ENCODE measurements around the gene ACVR2B.

DNA sequence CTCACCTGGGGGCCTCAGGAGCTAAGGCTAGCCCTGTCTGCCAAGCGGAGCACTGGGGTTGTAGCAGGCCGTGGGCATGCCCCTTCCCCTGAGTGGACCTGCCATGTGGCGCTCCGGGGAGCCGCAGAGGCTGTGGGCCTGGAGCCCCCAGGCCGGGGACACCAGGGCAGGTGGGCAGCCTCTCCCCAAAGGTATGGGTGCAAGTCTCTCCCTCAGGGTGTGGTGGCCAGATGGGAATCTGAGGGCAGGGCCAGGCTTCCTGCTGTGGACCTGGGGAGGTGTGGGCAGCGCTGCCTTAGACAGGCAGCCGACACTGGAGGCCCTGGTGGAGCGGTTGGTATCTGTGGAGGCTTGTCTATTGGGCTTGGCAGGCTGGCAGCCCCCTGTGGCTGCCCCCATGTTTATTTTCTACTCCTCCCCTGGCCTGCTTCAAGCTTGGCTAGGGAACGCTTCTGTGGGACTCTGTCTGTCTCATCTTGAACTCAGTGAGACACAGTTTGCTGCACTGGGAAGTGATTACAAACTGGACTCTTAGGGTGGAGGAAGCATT lies 5.9 kb downstream of the ACVR2B start:
- TF ChIP-seq, protein P1, sequence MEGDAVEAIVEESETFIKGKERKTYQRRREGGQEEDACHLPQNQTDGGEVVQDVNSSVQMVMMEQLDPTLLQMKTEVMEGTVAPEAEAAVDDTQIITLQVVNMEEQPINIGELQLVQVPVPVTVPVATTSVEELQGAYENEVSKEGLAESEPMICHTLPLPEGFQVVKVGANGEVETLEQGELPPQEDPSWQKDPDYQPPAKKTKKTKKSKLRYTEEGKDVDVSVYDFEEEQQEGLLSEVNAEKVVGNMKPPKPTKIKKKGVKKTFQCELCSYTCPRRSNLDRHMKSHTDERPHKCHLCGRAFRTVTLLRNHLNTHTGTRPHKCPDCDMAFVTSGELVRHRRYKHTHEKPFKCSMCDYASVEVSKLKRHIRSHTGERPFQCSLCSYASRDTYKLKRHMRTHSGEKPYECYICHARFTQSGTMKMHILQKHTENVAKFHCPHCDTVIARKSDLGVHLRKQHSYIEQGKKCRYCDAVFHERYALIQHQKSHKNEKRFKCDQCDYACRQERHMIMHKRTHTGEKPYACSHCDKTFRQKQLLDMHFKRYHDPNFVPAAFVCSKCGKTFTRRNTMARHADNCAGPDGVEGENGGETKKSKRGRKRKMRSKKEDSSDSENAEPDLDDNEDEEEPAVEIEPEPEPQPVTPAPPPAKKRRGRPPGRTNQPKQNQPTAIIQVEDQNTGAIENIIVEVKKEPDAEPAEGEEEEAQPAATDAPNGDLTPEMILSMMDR (conservative IDR thresholded peaks at IDR 0.05; ENCODE audit: low read length) = no peak
- no peak for TF ChIP-seq EZH2phosphoT487 (IDR thresholded peaks at IDR 0.05; ENCODE audit: borderline replicate concordance, low read depth, low read length)
